Measurements from ENCODE around the gene HSPA1L.
A peak's percentile ranks its signal among the peaks of the same experiment; 100 is the strongest.
"Not testable (repeated sequence)": the region's sequence is repeated elsewhere in the genome, so short reads cannot be mapped to it uniquely, and the experiment has no call there.

Gene HSPA1L

DNA sequence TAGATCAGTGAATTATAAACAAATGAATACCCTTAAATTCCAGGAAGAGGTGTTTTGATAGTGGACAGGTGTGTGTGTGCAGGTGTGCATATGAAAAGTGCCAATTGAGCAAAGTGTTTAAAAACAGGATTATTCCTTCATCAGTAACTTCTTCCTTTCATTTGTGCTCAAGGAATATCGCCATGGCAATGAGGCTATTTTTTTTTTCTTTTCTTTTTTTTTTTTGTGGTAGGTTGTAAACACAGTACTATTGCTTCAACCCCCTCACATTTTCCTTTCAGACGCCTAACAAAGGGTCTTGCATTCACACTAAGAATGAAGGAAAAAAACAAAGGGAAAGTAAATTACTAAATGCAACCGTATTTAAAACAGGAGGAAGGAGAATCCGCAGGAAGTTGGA, 10.5 kb upstream of the HSPA1L start:
- TF ChIP-seq CTCF (conservative IDR thresholded peaks at IDR 0.05; ENCODE audit: low read depth, low read length), result no peak
- DNase-seq (ENCODE audit: low read depth), result no peak
- H3K4me3 ChIP-seq (ENCODE audit: low read length), result no peak overlapping the region

GRCh38 chr6:31823592-31824196, 8.6 kb upstream of the HSPA1L start:
- H3K4me3 ChIP-seq (ENCODE audit: low read length); DNase-seq (ENCODE audit: low read depth): not testable (repeated sequence)

DNA sequence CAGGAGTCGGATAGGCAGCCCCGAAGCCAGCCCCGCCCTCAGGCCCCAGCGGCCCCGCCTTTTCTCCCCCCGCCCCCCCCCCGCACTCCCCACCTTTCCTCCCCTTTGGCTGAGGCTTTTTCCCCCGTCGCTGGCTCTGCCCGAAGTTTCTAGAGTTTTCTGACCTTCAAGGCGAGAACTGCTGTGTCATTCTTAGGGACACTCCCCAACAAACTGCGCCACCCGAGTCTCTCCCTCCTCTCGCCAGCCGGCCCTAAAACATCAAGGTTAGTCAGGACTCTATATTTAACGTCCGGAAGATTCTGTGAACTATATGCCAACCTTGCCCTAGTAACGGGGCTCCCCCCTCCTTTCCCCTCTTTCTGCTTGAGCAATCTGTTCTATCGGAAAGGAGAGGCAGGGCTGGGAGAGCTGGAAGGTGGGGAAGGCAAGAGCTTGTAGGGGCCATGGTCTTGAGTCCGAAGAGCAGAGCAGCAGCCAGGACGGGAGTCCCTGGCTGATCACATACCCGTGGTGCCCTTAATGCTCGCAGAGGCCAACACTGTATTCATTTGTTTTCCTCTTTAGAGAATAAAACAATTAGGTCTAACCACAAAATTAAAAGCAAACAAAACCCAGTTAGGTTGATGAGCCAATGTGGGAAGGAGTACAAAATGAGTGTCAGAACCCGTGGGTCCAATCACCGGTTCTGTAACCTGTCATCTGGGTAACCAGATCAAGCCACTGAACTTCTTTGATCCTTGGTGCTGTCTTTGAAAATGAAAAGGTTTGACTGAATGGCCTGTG, 7.1 kb upstream of the HSPA1L start:
- TF ChIP-seq CTCF (conservative IDR thresholded peaks at IDR 0.05; ENCODE audit: low read depth, low read length), result no peak
- no peak for DNase-seq (ENCODE audit: low read depth)
- peak overlapping the region; percentile 70 for H3K4me3 ChIP-seq (ENCODE audit: low read length)

DNA sequence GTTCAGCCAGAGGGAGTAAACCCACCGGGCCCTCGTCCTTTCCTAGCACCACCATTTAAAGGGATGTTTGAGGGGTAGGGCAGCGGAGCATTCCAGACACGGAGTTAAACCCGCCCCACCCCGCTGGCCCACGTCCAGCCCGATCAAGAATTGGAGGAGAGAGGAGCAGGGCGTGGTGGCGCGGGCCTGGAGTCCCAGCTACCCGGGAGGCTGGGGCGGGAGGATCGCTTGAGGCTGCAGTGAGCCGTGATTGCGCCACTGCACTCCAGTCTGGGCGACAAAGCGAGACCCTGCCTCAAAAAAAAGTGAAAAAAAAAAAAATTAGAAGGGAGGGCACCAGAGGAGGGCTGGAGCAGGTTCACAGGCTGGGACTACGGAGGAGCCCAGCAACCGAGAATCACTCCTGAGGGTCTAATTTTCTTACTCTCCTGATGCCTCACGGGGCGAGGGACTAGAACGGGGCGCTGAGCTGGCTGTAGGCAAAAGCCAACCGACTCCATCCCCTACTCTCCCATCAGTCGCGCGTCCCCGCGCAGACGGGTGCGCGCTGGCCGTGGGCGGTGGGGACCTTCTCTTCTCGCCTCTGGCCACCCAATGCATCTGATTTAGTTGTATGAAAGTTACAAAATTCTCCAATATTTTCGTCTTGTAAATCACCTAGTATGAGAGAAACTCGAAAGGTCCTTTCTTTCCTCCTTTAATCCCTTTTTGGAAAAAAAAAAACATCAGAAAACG, 6.4 kb upstream of the HSPA1L start:
- no peak for DNase-seq (ENCODE audit: low read depth)
- peak overlapping the region; percentile 70 for H3K4me3 ChIP-seq (ENCODE audit: low read length)
- no peak for TF ChIP-seq CTCF (conservative IDR thresholded peaks at IDR 0.05; ENCODE audit: low read depth, low read length)

GRCh38 chr6:31820399-31820798, 5.3 kb upstream of the HSPA1L start:
- DNase-seq (ENCODE audit: low read depth); H3K4me3 ChIP-seq (ENCODE audit: low read length): not testable (repeated sequence)

DNA sequence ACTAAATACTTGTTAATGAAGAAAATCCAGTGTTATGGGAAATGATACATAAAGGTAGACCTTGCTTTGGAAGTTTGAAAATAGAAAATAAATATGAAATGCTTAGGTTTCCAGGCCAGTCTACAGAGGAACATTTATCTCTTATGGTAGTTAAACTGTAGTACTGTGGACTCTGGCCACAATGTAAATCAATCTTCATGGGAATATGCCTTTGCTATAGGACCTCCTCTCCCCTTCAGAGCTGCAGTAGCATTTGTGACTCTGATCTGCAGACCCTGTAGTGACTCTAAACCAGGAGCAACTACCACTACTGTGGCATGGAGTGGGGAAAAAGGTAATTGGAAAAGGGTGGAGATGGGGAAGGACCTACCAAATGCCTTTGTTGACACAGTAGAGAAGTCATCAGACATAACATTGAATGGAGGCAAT, 4.8 kb upstream of the HSPA1L start:
- TF ChIP-seq CTCF (conservative IDR thresholded peaks at IDR 0.05; ENCODE audit: low read depth, low read length), result no peak
- H3K4me3 ChIP-seq (ENCODE audit: low read length), result no peak overlapping the region
- DNase-seq (ENCODE audit: low read depth), result no peak

DNA sequence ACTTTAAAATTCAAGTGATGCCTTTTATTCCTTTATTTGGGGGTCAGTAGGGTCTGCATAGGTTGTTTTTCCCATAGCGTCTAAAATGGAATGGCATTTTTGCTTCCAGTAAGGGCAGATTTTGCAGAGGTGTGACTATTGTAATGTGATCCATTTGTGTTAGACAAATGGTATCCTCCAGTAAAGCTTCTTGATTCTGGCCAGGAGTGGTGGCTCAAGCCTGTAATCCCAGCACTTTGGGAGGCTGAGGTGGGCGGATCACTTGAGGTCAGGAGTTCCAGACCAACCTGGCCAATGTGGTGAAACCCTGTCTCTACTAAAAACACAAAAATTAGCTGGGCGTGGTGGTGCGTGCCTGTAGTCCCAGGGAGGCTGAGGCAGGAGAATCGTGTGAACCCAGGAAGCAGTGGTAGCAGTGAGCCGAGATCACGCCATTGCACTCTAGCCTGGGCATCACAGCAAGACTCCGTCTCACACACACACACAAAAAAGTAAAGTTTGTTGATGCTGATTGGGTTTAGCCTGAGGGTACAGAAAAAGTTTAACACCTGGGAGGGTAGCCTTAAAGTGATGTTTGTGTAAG, 2.9 kb upstream of the HSPA1L start:
- not testable (repeated sequence) for DNase-seq (ENCODE audit: low read depth)
- peak overlapping the region; percentile 23 for H3K4me3 ChIP-seq (ENCODE audit: low read length)

- H3K4me3 ChIP-seq (ENCODE audit: low read length), result peak overlapping the region; percentile 23
- not testable (repeated sequence) for DNase-seq (ENCODE audit: low read depth)
These were observed 2.2 kb upstream of the HSPA1L start for GRCh38 chr6:31817133-31817928.

Data from retinal pigment epithelial cell (primary cell).